ENCODE data around the gene RXRB.
"Not testable (repeated sequence)": the region's sequence is repeated elsewhere in the genome, so short reads cannot be mapped to it uniquely, and the experiment has no call there.

The RXRB gene

DNA sequence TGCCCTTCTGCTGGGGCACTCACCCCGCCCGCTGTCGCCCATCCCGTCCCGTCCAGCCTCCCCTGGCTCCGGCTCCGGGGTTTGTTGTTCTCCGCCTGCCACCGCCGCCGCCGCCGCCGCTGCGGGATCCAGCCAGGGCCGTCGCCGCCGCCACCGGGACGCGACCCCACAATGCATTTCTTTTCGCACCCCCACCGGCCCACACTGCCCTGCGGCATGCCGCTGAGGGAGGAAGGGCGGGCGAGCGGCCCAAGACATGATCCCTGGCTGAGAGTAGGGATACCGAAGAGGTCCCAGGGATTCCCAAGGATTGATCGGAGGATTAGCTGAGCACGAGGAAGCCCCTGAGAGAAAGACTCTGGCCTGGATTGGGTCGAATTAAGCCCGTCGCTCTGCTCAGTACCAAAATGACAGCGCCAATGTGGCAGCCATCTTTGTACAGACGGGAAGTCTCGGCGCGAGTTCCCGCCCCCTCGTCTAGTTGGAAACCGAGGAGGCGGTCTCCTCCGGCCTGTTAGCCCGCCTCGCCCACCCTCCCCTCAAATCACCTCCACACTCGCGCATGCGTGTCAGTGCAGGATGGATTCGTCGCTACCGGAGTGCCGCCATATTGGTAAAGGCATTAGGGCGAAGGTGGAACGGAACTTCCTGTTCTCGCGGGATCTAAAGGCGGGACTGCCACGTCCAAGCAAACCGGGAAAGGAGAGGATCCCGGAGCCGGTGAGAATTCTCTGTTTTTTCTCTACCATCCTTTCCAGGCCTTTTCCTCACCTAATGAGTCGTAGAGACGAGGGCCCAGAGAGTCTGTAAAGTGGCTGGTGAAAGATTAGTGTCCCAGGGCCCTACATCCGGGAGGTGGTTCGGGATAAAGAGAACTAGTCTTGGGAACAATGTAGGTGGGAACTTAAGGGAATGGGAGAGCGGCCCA is at the start of gene RXRB, which contains the start of gene SLC39A7:
Gene RXRB (minus strand): TSS at position 447 of the 928 bp plus-strand sequence. CDS start 189 bp downstream, at position 258.
Gene SLC39A7 (plus strand): TSS at position 649 of the 928 bp plus-strand sequence. CDS start 379 bp downstream, outside the sequence.
- peak; percentile 99 for DNase-seq
- peak; percentile 51 for ATAC-seq

DNA sequence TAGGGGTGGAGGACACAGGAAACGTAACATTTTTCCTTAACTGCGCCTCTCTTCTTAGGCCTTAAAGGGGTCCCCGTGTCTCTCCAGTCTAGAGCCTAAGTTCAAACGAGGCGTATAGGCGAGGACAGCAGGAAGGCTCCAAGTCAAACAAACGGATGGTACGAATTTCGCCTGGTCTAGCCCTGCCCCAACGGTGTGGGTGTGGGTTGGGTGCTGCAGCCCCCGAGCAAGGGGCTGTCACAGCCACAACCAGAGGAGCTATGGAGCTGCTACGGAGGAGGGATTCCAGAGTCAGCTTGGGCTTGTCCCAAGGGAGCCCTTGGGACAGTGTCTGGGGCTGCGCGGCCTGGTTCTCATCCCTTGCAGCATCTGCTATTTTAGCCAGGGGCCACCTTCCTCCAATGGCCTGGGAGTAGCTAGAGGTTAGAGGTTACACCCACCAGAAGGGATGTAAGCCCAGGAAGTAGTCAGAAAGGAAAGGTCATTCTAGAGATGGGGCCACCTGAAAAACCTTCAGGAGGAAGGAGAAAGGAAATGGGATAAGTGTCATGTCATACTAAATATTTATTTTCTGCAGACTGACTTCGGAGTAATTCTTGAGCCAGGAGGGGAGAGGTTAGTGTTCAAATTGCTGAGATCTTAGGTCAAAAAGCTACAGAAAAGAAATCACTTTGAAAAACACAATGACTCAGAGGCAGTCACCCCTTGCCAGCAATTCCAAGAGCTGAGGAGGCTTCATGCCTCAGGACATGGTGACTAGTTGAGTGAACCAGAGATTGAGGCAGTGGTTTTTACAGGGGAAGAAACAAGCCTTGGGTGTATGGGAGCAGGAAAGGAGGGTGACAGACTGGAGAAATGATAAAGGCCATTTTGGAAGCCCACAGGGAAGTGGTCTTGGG is 49.5 kb upstream of the RXRB start:
- DNase-seq (no peak), ATAC-seq (no peak)

DNA sequence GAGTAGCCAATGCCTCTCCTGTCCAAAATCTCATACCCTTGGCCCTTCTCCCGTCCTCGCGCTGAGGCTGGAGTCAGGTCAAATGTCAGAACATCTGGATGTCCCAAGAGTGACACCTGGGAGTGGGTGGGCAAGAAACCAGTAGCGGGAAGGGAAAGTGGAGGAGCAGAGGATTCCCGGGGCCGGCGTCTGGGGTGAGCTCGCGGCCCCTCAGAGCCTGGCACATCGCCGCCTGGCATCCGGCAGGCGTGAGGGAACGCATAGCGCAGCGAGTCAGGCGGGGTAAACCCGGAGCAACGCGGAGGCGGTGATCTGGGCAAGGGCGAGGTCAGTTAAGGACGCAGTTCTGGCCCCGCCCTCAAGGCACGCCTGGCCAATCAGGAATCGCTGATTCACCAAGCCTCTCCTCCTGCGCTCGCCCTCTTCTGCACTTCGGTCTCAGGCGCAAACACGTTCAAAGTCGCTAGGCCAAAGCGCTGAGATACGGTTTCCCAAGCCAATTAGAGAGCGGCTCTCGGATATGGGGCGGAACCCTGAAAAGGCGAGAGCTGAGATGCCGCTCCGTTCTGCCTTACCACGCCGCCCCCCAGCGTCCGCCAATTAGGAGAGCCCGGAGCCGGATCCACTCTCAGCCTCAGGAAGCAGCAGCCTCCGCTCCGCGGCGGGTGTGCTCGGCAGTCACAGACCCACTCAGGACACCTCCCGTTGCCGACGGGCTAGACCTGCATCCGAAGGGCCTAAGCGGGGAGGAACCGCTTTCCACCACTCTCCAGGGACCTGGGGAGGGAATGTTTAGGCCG is 48.7 kb upstream of the RXRB start:
- DNase-seq = peak; percentile 96
- peak; percentile 96 for ATAC-seq

DNA sequence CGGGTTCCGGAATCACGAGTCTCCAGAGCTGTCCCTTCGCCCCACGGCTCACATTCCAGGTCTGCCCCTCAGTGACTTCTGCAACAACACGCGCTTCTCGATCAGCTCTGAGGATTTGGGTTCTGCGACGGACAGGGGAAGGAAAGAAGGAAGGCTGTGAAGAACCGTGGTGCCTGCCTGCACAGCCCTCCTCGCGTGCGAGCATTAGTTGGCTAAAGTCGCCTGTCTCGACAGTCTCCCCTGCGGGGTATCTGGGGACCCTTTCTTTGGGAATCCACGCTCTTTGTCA is 48.1 kb upstream of the RXRB start:
- DNase-seq (no peak), ATAC-seq (peak; percentile 5)

DNA sequence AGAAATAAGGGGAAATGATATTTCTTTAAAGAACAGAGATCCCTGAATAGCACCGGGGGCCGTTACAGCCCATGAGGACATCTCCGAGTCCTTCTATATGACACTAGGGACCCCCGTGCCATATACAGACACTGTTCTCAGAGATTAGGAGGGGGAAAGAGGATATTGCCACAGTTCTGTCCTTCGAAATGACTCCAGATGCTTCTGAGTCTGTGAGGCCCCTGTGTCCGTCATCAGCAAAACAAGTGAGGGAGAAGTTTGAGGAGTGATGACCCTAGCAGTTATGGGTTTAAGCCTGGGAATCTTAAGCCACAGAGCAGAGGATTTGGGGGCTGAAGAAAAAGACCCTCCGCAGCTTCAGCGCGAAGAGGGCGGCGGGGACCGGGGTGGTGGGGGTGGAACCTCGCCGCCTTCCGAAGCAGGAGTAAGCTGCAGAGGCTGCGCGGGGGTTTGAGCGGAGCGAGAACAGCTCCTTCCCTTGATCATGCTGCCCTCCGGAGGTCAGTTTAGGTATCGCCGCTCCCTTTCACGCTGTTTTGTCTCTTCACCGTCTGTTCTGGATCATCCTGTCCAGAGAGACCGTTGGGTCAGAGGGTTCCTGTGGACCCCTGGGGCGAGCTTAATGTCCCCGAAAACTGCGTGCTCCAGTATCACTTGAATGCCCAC is 47.6 kb upstream of the RXRB start:
- ATAC-seq = peak; percentile 45
- DNase-seq = peak; percentile 94

DNA sequence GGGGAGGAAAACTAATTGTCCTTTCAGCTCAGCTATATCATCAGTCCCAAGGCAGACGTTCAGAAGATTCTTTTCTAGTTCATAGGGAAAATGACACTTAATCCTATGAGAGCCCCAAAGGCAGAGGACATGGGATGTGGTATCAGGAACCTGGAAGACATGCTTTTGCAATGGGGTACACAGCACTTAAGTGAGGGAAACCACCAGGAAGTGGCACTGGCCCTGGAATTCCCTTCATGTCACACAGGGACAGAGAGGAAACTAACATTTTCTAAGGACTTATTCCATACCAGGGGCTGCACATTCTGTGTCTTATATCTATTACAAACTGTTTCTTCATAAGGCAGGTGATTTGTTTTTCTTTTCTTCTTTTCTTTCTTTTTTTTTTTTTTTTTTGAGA is 43.0 kb upstream of the RXRB start:
- DNase-seq = no peak
- ATAC-seq = no peak

DNA sequence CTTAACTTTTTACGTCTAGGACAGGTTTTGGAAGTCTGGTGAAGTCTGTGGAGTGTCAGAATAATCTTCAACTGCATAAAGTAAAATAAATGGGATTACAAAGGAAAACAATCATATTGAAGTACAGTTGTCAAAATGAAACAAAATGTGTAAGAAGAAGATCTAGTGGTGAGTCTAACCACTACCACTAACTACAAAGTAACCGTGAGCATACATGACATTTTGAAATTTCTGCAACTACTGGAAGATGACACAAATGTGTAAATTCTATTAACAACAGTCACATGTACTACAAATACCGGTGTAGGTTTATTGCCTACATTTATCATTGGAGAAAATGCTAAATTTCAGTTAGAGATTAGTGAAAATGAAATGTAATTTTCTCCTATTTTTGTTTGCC is 41.5 kb upstream of the RXRB start:
- no peak for DNase-seq
- peak; percentile 79 for ATAC-seq

DNA sequence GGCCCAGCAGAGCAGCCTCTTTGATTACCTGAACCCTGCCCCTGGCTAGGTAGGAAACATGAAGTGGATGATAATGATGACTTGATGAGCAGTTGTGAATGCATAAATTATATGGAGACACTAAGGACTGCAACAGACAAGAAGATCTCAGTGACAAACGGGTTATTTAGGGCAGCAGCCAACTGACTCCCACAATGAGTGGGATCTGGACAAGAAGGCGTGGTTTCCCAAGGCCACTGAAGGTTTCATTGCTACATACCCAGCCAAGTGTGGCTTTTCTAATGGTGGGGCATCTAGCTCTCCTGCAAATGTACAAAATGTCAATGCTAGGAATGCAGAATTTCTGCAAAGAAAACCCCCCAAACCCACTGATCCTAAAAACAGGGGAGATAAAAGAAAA is 37.3 kb upstream of the RXRB start:
- DNase-seq (no peak), ATAC-seq (no peak)

DNA sequence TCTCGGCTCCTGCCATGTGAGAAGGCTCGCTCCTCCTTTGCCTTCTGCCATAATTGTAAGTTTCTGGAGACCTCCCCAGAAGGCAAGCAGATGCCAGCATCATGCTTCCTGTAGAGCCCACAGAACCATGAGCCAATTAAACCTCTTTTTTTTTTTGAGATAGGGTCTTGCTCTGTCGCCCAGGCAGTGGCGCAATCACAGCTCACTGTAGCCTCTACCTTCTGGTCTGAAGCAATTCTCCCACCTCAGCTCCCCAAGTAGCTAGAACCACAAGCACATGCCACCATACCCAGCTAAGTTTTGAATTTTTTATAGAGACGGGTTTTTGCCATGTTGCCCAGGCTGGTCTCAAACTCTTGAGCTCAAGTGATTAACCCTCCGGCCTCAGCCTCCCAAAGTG is 36.4 kb upstream of the RXRB start:
- ATAC-seq (no peak), DNase-seq (no peak)

DNA sequence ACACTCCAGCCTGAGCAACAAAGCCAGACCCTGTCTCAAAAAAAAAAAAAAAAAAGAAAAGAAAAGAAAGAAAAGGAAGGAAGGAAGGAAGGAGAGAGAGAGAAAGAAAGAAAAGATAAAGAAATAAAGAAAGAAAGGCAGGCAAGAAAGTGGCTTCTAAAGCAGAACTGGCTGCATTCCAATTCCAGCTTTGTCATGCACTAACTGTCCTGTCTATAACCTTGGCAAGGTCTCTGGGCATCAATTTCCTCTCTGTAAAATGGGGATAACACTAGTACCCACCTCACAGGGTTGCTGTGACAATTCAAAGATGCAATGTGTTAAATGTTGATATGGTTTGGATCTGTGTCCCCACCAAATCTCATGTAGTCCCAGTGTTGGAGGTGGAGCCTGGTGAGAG is 35.9 kb upstream of the RXRB start:
- no peak for DNase-seq
- no peak for ATAC-seq

DNA sequence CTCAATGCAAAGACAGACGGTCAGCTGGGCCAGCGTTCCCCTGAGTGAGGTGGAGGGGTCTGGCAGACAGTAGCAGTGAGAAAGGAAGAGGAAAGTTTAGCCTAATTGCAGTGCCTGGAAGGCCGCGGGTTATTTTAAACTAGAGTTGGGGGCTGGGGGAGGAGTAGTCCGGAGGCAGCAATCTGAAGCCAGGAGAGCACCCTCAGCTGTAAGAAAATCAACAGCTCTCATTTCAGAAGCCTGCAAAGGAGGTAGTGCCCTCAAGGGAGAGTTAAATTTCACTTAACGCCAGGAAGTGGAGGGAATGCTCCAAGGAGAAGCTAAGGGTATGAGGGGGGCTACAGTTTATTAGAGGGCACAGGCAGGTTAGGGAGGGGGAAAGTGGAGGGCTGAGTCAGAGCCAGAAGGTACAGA is 34.8 kb upstream of the RXRB start:
- DNase-seq (no peak), ATAC-seq (no peak)

DNA sequence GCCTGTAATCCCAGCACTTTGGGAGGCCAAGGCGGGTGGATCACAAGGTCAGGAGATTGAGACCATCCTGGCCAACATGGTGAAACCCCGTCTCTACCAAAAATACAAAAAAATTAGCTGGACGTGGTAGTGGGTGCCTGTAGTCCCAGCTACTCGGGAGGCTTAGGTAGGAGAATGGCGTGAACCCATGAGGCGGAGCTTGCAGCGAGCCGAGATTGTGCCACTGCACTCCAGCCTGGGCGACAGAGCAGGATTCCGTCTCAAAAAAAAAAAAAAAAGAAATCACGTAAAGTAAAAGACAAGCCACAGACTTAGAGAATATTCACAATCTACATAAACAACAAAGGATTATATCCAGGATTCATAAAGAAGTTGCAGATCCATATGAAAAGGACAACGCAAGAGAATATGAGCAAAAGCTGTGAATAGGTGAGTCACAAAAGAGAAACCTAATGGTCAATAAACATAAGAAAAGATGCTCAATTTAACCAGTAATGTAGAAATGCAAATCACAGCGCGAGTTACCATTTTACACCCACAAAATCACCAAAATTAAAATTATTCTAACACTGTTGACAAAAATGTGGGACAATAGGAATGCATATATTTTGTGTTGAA is 26.1 kb upstream of the RXRB start:
- ATAC-seq, DNase-seq: not testable (repeated sequence)

DNA sequence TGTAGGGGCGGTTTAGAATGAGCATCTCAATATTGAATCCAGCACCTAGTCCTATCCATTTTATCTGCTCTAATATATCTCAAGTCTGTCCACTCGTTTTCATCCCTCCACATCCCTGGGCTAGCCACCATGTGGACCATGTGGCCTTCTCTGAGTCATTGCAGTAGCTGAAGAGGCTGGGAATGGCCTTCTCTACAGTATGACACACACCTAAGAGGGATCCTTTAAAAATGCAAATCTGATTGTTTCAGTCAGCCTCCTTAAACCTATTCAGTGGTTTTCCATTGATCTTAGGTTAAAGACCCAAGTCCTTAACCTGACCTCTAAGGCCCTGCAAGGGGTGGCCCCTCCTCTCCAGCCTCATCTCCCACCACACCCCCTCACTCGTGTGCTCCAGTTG is 17.2 kb upstream of the RXRB start:
- ATAC-seq (no peak), DNase-seq (no peak)

DNA sequence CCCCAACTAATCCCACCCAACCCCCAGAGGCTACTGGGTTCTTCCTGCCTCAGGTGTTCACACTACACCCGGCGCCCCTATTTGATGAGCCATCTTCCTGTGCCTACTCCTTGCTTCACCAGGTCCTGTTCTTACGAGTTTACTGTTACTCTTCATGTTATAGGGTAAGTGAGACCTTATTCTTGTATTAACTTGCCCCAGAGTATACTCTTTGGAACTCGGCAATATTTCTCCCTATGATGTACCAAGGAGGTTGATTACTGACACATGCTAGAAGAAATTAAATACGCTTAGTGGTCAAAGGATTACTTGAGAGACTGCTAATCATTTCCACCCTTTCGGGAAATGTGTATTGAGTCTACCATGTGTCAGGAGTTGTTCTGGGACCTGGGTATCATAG is 16.8 kb upstream of the RXRB start:
- DNase-seq = no peak

DNA sequence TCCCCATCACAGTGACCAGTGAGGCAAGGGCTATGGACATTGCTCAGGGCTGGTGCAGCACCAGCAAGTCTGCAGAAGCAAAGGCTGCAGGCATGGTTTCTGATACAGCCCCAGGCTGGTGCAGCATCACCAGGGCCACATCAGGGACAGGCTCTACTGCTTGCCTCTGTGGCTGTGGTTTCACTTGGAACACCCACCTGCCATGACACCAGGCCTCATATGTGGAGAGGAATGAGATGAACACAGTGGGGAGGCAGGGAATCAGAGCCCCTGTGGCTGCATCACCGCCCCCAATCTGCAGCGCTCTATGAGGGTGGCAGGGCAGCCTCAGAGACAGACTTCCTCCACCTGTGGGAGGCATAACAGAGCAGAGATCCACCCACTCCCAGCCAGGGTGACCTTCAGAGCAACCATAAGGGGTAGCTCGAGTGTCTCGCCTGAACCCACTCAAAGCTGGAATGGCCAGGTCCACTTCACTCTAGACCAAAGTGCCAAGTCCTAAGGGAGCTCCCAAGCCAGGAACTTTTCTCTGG is 15.7 kb upstream of the RXRB start:
- DNase-seq (no peak), ATAC-seq (peak; percentile 28)

More for the DNA sequence above, 16.8 kb upstream of the RXRB start:
- ATAC-seq = no peak

DNA sequence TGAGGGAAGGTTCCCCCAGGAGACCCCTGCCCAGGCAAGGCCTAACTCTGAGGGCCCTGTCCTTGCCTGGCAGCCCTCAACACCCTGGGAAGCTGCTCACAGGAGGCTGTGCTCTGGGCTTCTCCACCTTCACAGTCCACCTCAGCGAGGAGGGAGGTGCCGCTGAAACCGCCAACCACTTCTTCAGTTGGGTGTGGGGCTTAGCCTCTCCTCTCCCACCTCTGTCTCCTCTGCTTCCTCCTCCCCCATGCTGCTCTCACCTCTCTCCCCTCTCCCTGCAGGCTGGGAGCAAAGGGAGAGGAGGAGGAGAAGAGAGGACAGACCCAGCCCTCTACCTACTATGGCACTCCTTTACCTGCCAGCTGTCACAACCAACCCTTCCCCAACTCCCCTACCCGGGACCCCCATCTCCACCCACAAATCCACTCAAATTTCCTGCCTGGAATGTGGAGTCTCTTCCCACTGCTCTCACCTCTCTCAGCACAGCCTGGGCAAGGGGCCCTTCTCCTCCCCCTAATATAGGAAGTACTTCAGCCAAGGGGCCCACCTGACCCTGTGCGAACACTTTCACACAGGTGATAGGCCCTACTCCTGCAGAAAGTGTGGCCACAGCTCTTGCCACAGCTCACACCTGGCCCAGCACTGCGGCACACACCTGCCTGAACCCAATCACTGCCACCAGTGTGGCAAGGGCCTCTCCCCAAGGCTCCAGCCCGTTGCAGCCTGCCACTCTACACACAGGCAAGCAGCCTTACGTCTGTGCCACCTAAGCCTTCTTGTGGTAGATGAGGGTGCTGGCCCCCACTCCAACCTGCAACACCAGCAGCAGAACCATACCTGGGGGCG is 15.0 kb upstream of the RXRB start:
- DNase-seq = no peak
- ATAC-seq = no peak

DNA sequence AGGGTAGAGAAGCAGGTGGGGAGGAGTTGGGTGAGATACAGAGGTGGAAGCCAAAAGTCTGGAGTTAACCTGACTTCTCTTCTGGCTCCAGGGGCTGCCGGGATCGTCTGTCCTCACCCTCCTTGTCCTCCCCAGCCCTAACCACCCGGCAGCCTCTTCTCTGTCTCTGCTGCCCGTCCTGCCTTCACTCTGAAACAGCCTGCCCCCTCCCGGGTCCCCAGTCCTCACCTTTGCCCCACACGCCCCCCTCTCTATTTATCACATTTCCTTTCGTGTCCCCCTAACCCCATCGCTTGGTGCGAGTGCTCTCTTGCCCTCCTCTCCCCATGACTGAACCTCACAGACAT is 13.5 kb upstream of the RXRB start:
- ATAC-seq = peak; percentile 1

DNA sequence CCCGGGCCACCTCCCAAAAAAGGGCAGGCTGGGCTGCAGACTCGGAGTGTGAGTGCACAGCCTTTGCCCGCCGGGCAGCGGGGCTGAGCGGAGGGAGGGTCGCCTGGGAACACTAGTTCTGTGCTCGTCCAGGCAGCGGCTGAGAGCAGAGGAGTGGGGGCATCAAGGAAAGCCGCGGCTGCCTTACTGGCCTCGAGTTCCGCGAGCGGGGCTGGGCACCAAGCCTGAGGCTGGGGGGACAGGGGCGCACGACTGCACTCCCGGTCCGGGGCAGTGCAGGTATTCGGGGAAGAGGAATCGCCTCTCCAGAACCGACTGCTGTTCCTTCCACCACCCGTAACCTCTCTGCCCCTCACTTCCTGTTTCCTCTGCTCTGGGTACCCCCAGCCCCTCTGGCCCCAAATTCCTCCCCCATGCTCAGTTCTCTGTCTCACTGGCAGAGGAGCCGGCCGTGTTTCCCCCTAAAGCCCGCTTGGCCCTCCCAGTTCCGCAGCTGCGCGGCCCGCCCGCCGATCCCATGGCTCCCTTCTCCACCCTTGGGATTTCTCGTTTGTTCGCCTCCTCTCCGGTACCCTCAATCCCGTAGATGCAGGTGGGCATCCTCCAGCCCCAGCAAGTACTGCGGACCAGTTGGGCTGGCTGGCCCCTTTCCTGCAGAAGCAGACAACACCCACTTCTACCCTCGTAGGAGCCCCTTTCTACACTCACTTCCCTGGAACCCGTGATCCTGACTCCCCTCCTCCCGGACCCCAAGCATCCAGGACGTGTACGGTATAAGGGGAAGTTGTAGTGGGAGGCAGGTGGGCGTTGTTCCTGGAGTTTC is 12.9 kb upstream of the RXRB start:
- ATAC-seq (peak; percentile 14), DNase-seq (peak; percentile 49)

More for the DNA sequence above, 13.5 kb upstream of the RXRB start:
- no peak for DNase-seq

DNA sequence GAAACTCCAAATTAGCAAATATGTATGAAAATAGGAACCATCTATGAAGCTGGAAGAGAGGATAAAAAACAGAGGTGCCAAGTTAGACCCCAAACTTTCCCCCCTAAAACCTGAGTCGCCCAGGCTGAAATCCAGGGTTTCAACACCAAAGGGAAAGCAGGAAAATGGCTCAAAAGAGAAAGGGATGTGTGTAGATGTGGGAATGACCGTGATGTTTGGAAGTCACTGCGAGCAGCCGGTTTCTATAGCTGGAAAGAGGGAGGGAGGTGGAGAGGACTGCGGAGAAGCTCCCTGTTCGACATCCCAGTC is 12.3 kb upstream of the RXRB start:
- no peak for ATAC-seq
- DNase-seq = no peak

Data from stimulated activated naive CD8-positive, alpha-beta T cell treated with anti-CD3 and anti-CD28 coated beads, Interleukin-15, Interleukin-2, amounts not matched to agents 100 U/mL and 50 U/mL, for 24 hours (primary cell).